Activated naive CD4-positive, alpha-beta T cell treated with anti-CD3 and anti-CD28 coated beads, Interleukin-2, amount 10 ng/mL, durations not matched to agents 7 days and 5 days (primary cell): ENCODE measurements around the gene TRPV6.

ENCODE experiments used
- CTCF ChIA-PET: fragments of 350-600 bp; sonication (Branson Sonifier 250); formaldehyde crosslinking; loops from one replicate; lab custom pipeline; 2021; ENCODE audit warnings: antibody characterized with exemption; lab: Charles Lee
- DNase-seq: peaks from one replicate; pipeline ENCODE4 v3.0.0-alpha.2; 2020
- H3K27ac Mint-ChIP-seq: one replicate; pipeline ENCODE4 v1.8.0; 2021; ENCODE audit warnings: mild to moderate bottlenecking, moderate library complexity, mixed read lengths
- H3K27me3 Mint-ChIP-seq: one replicate; pipeline ENCODE4 v1.8.0; 2021; ENCODE audit warnings: mild to moderate bottlenecking, mixed read lengths
- H3K36me3 Mint-ChIP-seq: one replicate; pipeline ENCODE4 v1.8.0; 2021; ENCODE audit warnings: mixed read lengths
- H3K4me1 Mint-ChIP-seq: one replicate; pipeline ENCODE4 v1.8.0; 2021; ENCODE audit warnings: mixed read lengths
- H3K4me3 Mint-ChIP-seq: one replicate; pipeline ENCODE4 v1.8.0; 2021; ENCODE audit warnings: mild to moderate bottlenecking, moderate library complexity, mixed read lengths
- H3K9me3 Mint-ChIP-seq: one replicate; pipeline ENCODE4 v1.8.0; 2021; ENCODE audit warnings: mixed read lengths

TRPV6 gene

GRCh38 chr7:142915315-142915714, 29.8 kb upstream of the TRPV6 start:
- no peak overlapping the region for H3K4me3 Mint-ChIP-seq
- H3K36me3 Mint-ChIP-seq, result no peaks in the 10 kb centered on the region
- H3K27me3 Mint-ChIP-seq, result peaks cover 47% of the 10 kb centered on the region
- H3K9me3 Mint-ChIP-seq, result no peaks in the 10 kb centered on the region
- CTCF ChIA-PET, result interaction anchor here (1.0 kb wide), 1 partner anchor 34 kb away, joined by 3 read pairs; no protein-coding TSS in a partner anchor
- H3K4me1 Mint-ChIP-seq, result no peaks in the 10 kb centered on the region
- no peak overlapping the region for H3K27ac Mint-ChIP-seq
- DNase-seq, result no peak

GRCh38 chr7:142914121-142914520, 28.6 kb upstream of the TRPV6 start:
- no peak overlapping the region for H3K27ac Mint-ChIP-seq
- no peaks in the 10 kb centered on the region for H3K4me1 Mint-ChIP-seq
- no peaks in the 10 kb centered on the region for H3K9me3 Mint-ChIP-seq
- H3K4me3 Mint-ChIP-seq, result no peak overlapping the region
- CTCF ChIA-PET, result interaction anchor here (0.9 kb wide), 1 partner anchor 301 kb away, joined by 3 read pairs; no protein-coding TSS in a partner anchor
- H3K27me3 Mint-ChIP-seq, result peaks cover 44% of the 10 kb centered on the region
- no peaks in the 10 kb centered on the region for H3K36me3 Mint-ChIP-seq
- DNase-seq, result no peak

- H3K4me1 Mint-ChIP-seq, result no peaks in the 10 kb centered on the region
- H3K9me3 Mint-ChIP-seq, result no peaks in the 10 kb centered on the region
- H3K27ac Mint-ChIP-seq, result no peak overlapping the region
- H3K27me3 Mint-ChIP-seq, result peaks cover 38% of the 10 kb centered on the region
- H3K4me3 Mint-ChIP-seq, result no peak overlapping the region
- DNase-seq, result no peak
- CTCF ChIA-PET, result interaction anchor here (0.9 kb wide), 1 partner anchor 302 kb away, joined by 3 read pairs; no protein-coding TSS in a partner anchor
- no peaks in the 10 kb centered on the region for H3K36me3 Mint-ChIP-seq
Measured at GRCh38 chr7:142913566-142913965, 28.0 kb upstream of the TRPV6 start.

GRCh38 chr7:142913051-142913450, 27.5 kb upstream of the TRPV6 start:
- Mint-ChIP-seq H3K36me3 (no peaks in the 10 kb centered on the region), H3K9me3 (no peaks in the 10 kb centered on the region), H3K27me3 (peaks cover 33% of the 10 kb centered on the region), H3K4me1 (no peaks in the 10 kb centered on the region), H3K4me3 (no peak overlapping the region), H3K27ac (no peak overlapping the region)
- CTCF ChIA-PET, result interaction anchor here (0.9 kb wide), 1 partner anchor 302 kb away, joined by 3 read pairs; no protein-coding TSS in a partner anchor
- DNase-seq, result no peak

- Mint-ChIP-seq H3K4me3 (no peak overlapping the region), H3K4me1 (no peaks in the 10 kb centered on the region), H3K36me3 (no peaks in the 10 kb centered on the region), H3K9me3 (no peaks in the 10 kb centered on the region), H3K27ac (no peak overlapping the region), H3K27me3 (peaks cover 33% of the 10 kb centered on the region)
- no peak for DNase-seq
- CTCF ChIA-PET, result interaction anchor here (1.0 kb wide), 2 partner anchors 10 to 31 kb away, joined by 3 read pairs; no protein-coding TSS in a partner anchor
Measured at GRCh38 chr7:142910481-142910880, 24.9 kb upstream of the TRPV6 start.

GRCh38 chr7:142910031-142910433, 24.5 kb upstream of the TRPV6 start:
- CTCF ChIA-PET, result interaction anchor here (1.0 kb wide), 2 partner anchors 10 to 31 kb away, joined by 3 read pairs; no protein-coding TSS in a partner anchor
- peaks cover 31% of the 10 kb centered on the region for H3K27me3 Mint-ChIP-seq
- H3K4me3 Mint-ChIP-seq, result no peak overlapping the region
- no peaks in the 10 kb centered on the region for H3K36me3 Mint-ChIP-seq
- no peak for DNase-seq
- no peak overlapping the region for H3K27ac Mint-ChIP-seq
- no peaks in the 10 kb centered on the region for H3K9me3 Mint-ChIP-seq
- no peaks in the 10 kb centered on the region for H3K4me1 Mint-ChIP-seq

- DNase-seq, result no peak
- Mint-ChIP-seq H3K4me1 (no peaks in the 10 kb centered on the region), H3K9me3 (no peaks in the 10 kb centered on the region), H3K4me3 (no peak overlapping the region), H3K27ac (no peak overlapping the region), H3K36me3 (no peaks in the 10 kb centered on the region), H3K27me3 (peaks cover 24% of the 10 kb centered on the region)
- CTCF ChIA-PET, result interaction anchor here (1.0 kb wide), 2 partner anchors 9 to 30 kb away, joined by 3 read pairs; no protein-coding TSS in a partner anchor
Measured at GRCh38 chr7:142908921-142909890, 23.7 kb upstream of the TRPV6 start.

- Mint-ChIP-seq H3K4me1 (no peaks in the 10 kb centered on the region), H3K27ac (no peak overlapping the region), H3K4me3 (no peak overlapping the region), H3K9me3 (no peaks in the 10 kb centered on the region), H3K27me3 (peaks cover 17% of the 10 kb centered on the region), H3K36me3 (no peaks in the 10 kb centered on the region)
- no peak for DNase-seq
- CTCF ChIA-PET, result no interaction called here
Measured at GRCh38 chr7:142908290-142908689, 22.7 kb upstream of the TRPV6 start.

GRCh38 chr7:142906643-142907042, 21.1 kb upstream of the TRPV6 start:
- Mint-ChIP-seq H3K4me3 (no peak overlapping the region), H3K27me3 (peaks cover 12% of the 10 kb centered on the region)
- CTCF ChIA-PET, result interaction anchor here (1.2 kb wide), 1 partner anchor 25 kb away, joined by 3 read pairs; no protein-coding TSS in a partner anchor

GRCh38 chr7:142905759-142906158, 20.2 kb upstream of the TRPV6 start:
- H3K27me3 Mint-ChIP-seq, result peaks cover 14% of the 10 kb centered on the region
- CTCF ChIA-PET, result interaction anchor here (1.2 kb wide), 1 partner anchor 24 kb away, joined by 3 read pairs; no protein-coding TSS in a partner anchor
- H3K4me1 Mint-ChIP-seq, result no peaks in the 10 kb centered on the region
- no peak for DNase-seq
- H3K36me3 Mint-ChIP-seq, result no peaks in the 10 kb centered on the region
- H3K27ac Mint-ChIP-seq, result no peak overlapping the region
- H3K4me3 Mint-ChIP-seq, result no peak overlapping the region
- no peaks in the 10 kb centered on the region for H3K9me3 Mint-ChIP-seq

More at GRCh38 chr7:142906643-142907042, 21.1 kb upstream of the TRPV6 start:
- Mint-ChIP-seq H3K4me1 (no peaks in the 10 kb centered on the region), H3K9me3 (no peaks in the 10 kb centered on the region), H3K36me3 (no peaks in the 10 kb centered on the region), H3K27ac (no peak overlapping the region)
- no peak for DNase-seq

GRCh38 chr7:142904128-142904527, 18.6 kb upstream of the TRPV6 start:
- DNase-seq, result no peak
- no peak overlapping the region for H3K27ac Mint-ChIP-seq
- H3K27me3 Mint-ChIP-seq, result peaks cover 14% of the 10 kb centered on the region
- no peaks in the 10 kb centered on the region for H3K36me3 Mint-ChIP-seq
- no peaks in the 10 kb centered on the region for H3K4me1 Mint-ChIP-seq
- no peak overlapping the region for H3K4me3 Mint-ChIP-seq
- CTCF ChIA-PET, result no interaction called here
- no peaks in the 10 kb centered on the region for H3K9me3 Mint-ChIP-seq

- H3K4me1 Mint-ChIP-seq, result no peaks in the 10 kb centered on the region
- no peak for DNase-seq
- H3K36me3 Mint-ChIP-seq, result no peaks in the 10 kb centered on the region
- H3K9me3 Mint-ChIP-seq, result no peaks in the 10 kb centered on the region
- H3K4me3 Mint-ChIP-seq, result no peak overlapping the region
- H3K27ac Mint-ChIP-seq, result no peak overlapping the region
- CTCF ChIA-PET, result interaction anchor here (1.6 kb wide), 1 partner anchor 21 kb away, joined by 3 read pairs; no protein-coding TSS in a partner anchor
- H3K27me3 Mint-ChIP-seq, result peaks cover 30% of the 10 kb centered on the region
Measured at GRCh38 chr7:142901426-142902259, 16.1 kb upstream of the TRPV6 start.

- Mint-ChIP-seq H3K9me3 (no peaks in the 10 kb centered on the region), H3K27ac (no peak overlapping the region), H3K36me3 (no peaks in the 10 kb centered on the region), H3K4me3 (no peak overlapping the region), H3K4me1 (no peaks in the 10 kb centered on the region), H3K27me3 (peaks cover 41% of the 10 kb centered on the region)
- no peak for DNase-seq
- CTCF ChIA-PET, result interaction anchor here (1.2 kb wide), 1 partner anchor 10 kb away, joined by 3 read pairs; no protein-coding TSS in a partner anchor
Measured at GRCh38 chr7:142899661-142900060, 14.1 kb upstream of the TRPV6 start.
